ENCODE data around the gene NTRK1.

GRCh38 chr1:156848461-156849150 lies 12.1 kb upstream of the NTRK1 start:
- no peak for TF ChIP-seq ZNF496 (CRISPR knock-in tag; IDR thresholded peaks at IDR 0.05; ENCODE audit: insufficient replicate concordance)
- no peak for TF ChIP-seq NBN (conservative IDR thresholded peaks at IDR 0.05)
- TF ChIP-seq EP300 (IDR thresholded peaks at IDR 0.05; ENCODE audit: low read depth in 2 of 2, low read length in 2 of 2) = no peak
- TF ChIP-seq EP300 (CRISPR knock-in tag; IDR thresholded peaks at IDR 0.05; ENCODE audit: borderline replicate concordance) = no peak
- no peak for TF ChIP-seq HDAC6 (IDR thresholded peaks at IDR 0.05; ENCODE audit: low read depth, low read length)
- TF ChIP-seq ZSCAN29 (CRISPR knock-in tag; conservative IDR thresholded peaks at IDR 0.05) = no peak
- TF ChIP-seq, protein P1, sequence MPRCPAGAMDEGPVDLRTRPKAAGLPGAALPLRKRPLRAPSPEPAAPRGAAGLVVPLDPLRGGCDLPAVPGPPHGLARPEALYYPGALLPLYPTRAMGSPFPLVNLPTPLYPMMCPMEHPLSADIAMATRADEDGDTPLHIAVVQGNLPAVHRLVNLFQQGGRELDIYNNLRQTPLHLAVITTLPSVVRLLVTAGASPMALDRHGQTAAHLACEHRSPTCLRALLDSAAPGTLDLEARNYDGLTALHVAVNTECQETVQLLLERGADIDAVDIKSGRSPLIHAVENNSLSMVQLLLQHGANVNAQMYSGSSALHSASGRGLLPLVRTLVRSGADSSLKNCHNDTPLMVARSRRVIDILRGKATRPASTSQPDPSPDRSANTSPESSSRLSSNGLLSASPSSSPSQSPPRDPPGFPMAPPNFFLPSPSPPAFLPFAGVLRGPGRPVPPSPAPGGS (CRISPR knock-in tag; IDR thresholded peaks at IDR 0.05) = no peak
- TF ChIP-seq NCOA1 (CRISPR knock-in tag; IDR thresholded peaks at IDR 0.05) = no peak
- TF ChIP-seq FOXA3 (CRISPR knock-in tag; IDR thresholded peaks at IDR 0.05) = no peak
- TF ChIP-seq HDAC2 (CRISPR knock-in tag; IDR thresholded peaks at IDR 0.05) = no peak
- no peak for TF ChIP-seq ZNF367 (CRISPR knock-in tag; IDR thresholded peaks at IDR 0.05; ENCODE audit: borderline replicate concordance)
- TF ChIP-seq ZSCAN9 (CRISPR knock-in tag; IDR thresholded peaks at IDR 0.05; ENCODE audit: borderline replicate concordance) = no peak
- TF ChIP-seq ZFP36L1 (CRISPR knock-in tag; IDR thresholded peaks at IDR 0.05) = no peak
- TF ChIP-seq MEIS1 (CRISPR knock-in tag; IDR thresholded peaks at IDR 0.05; ENCODE audit: borderline replicate concordance) = no peak

Data from HepG2 (cell line).